IPS-NIHi11 (cell line): ENCODE results near the gene TPPP2.

Source experiments
- DNase-seq: peaks from one replicate; pipeline ENCODE4 v3.0.0; 2012; ENCODE audit warnings: mixed read lengths, low spot score

Gene TPPP2

GRCh38 chr14:21057803-21058675 lies 28.0 kb downstream of the TPPP2 start, which contains the start of gene RNASE8:
TSS of gene RNASE8 (plus strand) at chr14:21057822. CDS start at chr14:21057893, 71 bp downstream.
- DNase-seq: no peak

- no peak for DNase-seq
Observed at GRCh38 chr14:21058903-21059302, 28.9 kb downstream of the TPPP2 start.

GRCh38 chr14:21059842-21060613 lies 30.0 kb downstream of the TPPP2 start:
- DNase-seq: no peak

- no peak for DNase-seq
Observed at GRCh38 chr14:21060614-21061346, 30.8 kb downstream of the TPPP2 start.

GRCh38 chr14:21061347-21061668 lies 31.3 kb downstream of the TPPP2 start:
- no peak for DNase-seq

GRCh38 chr14:21063479-21063878 lies 33.5 kb downstream of the TPPP2 start:
- DNase-seq: peak; percentile 41

GRCh38 chr14:21066882-21067502 lies 37.0 kb downstream of the TPPP2 start:
- peak; percentile 40 for DNase-seq

GRCh38 chr14:21068521-21069387 lies 38.7 kb downstream of the TPPP2 start:
- peak; percentile 49 for DNase-seq

GRCh38 chr14:21069388-21070082 lies 39.5 kb downstream of the TPPP2 start:
- DNase-seq: peak; percentile 67

GRCh38 chr14:21070083-21070609 lies 40.1 kb downstream of the TPPP2 start, which contains the start of gene ARHGEF40:
TSS of gene ARHGEF40 (plus strand) at chr14:21070304. CDS start at chr14:21070397, 93 bp downstream.
- peak; percentile 74 for DNase-seq

- DNase-seq: peak; percentile 72
Observed at GRCh38 chr14:21070610-21071224, 40.7 kb downstream of the TPPP2 start.

- DNase-seq: peak; percentile 90
Observed at GRCh38 chr14:21071225-21072030, 41.4 kb downstream of the TPPP2 start.

- DNase-seq: no peak
Observed at GRCh38 chr14:21072031-21072473, 42.0 kb downstream of the TPPP2 start.

GRCh38 chr14:21072781-21073339 lies 42.8 kb downstream of the TPPP2 start:
- DNase-seq: no peak

GRCh38 chr14:21073921-21074320 lies 43.9 kb downstream of the TPPP2 start:
- DNase-seq: no peak

GRCh38 chr14:21074398-21075272 lies 44.6 kb downstream of the TPPP2 start:
- DNase-seq: no peak
